Retinal pigment epithelial cell (primary cell): ENCODE data around the gene ALG1.
"Not testable (repeated sequence)": the region's sequence is repeated elsewhere in the genome, so short reads cannot be mapped to it uniquely, and the experiment has no call there.

Source experiments
- DNase-seq: peaks from one replicate; pipeline ENCODE4 v3.0.0-alpha.2; 2010; ENCODE audit warnings: low read depth
- H3K4me3 ChIP-seq: 2 replicates; pipeline ENCODE4 v1.5.1; 2011; ENCODE audit warnings: mild to moderate bottlenecking, low read length, control low read depth, moderate library complexity

ALG1 gene

GRCh38 chr16:5089911-5090555 lies 18.4 kb downstream of the ALG1 start:
- not testable (repeated sequence) for DNase-seq, H3K4me3 ChIP-seq

- not testable (repeated sequence) for H3K4me3 ChIP-seq, DNase-seq
These were observed 18.9 kb downstream of the ALG1 start for GRCh38 chr16:5090592-5090991.

- not testable (repeated sequence) for H3K4me3 ChIP-seq, DNase-seq
These were observed 21.4 kb downstream of the ALG1 start for GRCh38 chr16:5093081-5093480.

GRCh38 chr16:5093746-5094145 lies 22.1 kb downstream of the ALG1 start:
- not testable (repeated sequence) for DNase-seq, H3K4me3 ChIP-seq

- not testable (repeated sequence) for H3K4me3 ChIP-seq, DNase-seq
These were observed 23.6 kb downstream of the ALG1 start for GRCh38 chr16:5095145-5095830.

DNA sequence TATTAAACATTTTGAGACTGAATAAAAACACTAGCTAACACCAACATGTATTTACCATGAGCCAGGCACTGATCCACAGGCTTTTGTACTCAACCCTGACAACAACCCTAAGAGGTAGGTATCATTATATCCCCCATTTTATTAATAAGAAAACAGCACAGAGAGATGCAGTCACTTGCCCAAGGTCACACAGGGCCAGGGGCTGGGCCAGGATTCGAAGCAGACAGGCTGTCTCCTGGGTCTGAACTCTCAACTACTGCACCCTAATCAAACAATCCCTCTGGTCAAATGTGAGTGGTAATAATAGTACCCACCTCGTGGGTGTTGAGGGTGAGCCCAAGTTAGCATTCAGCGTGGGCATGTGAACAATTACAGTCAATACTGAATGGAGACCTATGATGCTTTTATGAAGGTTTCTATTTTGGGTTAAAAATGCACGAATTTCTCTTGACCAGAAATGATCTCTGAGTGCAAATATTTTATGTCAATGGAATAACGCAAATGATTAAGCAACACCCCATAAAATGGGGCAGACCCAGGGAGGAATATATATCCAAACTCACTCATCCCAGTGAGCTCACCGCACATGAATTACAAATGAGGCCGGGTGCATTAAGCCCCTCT lies 24.9 kb downstream of the ALG1 start:
- not testable (repeated sequence) for DNase-seq
- peak overlapping the region; percentile 60 for H3K4me3 ChIP-seq

GRCh38 chr16:5097061-5097469 lies 25.4 kb downstream of the ALG1 start:
- H3K4me3 ChIP-seq, result peak overlapping the region; percentile 60
- not testable (repeated sequence) for DNase-seq

GRCh38 chr16:5097470-5098220 lies 26.0 kb downstream of the ALG1 start, which contains the start of gene EEF2KMT:
EEF2KMT (minus strand) TSS chr16:5097795; CDS start chr16:5097739, 56 bp downstream.
- peak within 1 kb of the TSS; percentile 60 for H3K4me3 ChIP-seq
- DNase-seq, result peak; percentile 96

DNA sequence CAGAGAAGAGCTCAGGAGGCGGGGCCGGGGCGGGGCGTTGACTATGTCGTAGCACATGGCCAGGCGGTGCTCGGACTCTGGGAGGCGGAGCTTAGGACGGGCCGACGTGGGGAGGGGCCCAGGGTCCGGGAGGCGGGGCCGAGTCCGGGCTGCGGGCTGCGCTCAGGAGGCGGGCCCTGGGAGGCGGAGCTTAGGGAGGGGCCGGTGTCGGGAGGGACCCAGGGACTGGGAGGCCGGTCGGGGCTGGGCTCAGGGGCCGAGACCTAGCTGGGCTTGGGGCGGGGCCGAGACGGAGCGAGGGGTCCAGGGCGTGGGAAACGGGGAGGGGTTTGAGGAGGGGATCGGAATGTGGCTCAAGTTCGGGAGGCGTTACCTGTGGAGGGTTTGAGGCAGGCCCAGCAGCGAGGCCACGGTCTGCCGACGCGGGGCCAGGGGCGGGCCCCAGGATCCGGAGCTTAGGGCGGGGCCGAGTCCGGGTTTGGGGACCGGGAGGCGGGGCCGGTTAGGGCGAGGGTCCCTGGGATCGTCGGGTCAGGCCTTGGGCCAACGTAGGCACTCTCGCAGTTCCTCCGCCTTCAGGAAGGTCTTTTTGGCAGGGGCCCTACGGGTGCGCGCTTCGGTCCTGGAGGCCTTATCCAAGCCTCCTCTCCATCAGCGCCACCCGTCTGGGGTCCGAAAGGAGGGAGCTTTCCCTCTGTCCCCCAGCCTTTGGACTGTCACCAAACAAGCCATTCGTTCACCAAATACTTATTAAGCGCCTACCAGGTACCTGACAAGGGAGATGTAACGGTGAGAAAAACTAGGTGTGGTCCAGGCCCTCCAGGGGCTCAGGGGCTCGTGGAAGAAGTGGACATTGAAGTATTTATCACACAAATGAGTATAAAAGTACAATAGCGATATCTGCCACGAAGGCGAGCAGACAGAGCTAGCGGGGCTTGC lies 26.8 kb downstream of the ALG1 start:
- H3K4me3 ChIP-seq, result peak overlapping the region; percentile 56
- not testable (repeated sequence) for DNase-seq

GRCh38 chr16:5099174-5099573 lies 27.5 kb downstream of the ALG1 start:
- DNase-seq, H3K4me3 ChIP-seq: not testable (repeated sequence)

GRCh38 chr16:5103296-5104032 lies 31.8 kb downstream of the ALG1 start:
- not testable (repeated sequence) for DNase-seq, H3K4me3 ChIP-seq

DNA sequence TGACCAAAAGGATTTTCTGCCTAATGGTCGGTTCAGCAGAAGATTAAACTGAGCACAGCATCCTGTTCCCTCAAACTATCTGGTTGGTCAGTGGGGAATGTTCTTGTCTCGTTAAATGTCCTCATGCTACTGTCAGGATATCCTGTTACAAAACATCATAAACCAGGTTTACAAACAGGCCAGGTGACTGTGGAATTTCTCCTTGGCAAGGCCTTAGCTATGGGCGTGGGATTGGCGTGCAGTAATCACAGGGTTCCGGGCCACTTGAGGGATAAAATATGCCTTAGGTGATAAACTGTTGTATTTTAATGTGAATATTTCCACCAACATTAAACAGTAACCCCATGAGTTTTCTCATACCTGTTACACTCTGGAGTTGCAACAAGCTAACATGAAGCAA lies 33.4 kb downstream of the ALG1 start:
- DNase-seq, result not testable (repeated sequence)

More for the DNA sequence above, 33.4 kb downstream of the ALG1 start:
- not testable (repeated sequence) for H3K4me3 ChIP-seq
